ENCODE measurements around the gene RIPOR3. TPM values are rescaled to one million over a fixed set of nuclear protein-coding genes. Genes with fewer than 3 reads are reported as not detected.
"Not testable (repeated sequence)": the region's sequence is repeated elsewhere in the genome, so short reads cannot be mapped to it uniquely, and the experiment has no call there.

Gene RIPOR3
- total RNA-seq, 1 experiment from 2014 or later: 0.58 TPM

DNA sequence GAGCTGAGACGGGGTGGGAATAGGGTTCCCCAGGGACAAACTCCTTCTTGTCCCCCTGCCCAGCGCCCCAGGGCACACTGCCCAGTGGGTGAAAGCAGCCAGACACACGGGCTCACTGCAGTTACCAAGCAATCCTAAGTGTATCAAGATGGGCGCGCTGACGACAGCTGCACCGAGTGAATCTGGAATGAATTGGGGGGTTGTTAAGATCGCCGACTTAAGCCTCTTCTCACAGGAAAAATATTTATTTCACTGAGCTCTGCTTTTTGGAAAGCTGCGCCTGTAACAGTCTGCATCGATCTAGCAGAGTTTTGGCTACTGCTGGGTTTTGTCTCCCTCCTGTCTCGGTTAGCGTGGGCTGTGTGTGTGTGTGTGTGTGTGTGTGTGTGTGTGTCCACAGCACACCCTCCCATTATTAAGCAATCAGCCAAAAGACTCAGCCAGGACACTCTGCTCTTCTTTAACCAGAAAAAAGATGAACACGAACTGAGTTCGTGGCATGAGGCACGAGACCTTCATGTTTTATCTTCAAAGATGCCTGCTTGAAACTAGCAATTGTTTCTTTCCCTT lies 35.9 kb downstream of the RIPOR3 start:
- DNase-seq (ENCODE audit: low spot score): no peak

DNA sequence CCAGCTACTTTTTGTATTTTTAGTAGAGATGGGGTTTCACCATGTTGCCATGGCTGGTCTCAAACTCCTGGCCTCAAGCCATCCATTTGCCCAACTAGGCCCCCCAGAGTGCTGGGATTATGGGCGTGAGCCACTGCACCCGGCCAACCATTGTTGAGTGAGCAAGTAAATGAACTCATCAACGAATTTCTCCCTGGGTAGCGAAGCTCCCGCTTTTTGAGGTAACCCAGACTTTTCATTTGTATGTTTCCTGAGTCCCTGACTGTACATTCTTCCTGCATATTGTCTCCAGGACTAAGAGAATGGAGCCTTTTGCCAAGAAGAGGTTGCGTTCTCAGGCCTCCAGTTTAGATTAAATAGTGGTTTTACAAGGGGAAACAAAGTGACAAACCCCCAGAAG lies 36.4 kb downstream of the RIPOR3 start:
- no peak for DNase-seq (ENCODE audit: low spot score)

DNA sequence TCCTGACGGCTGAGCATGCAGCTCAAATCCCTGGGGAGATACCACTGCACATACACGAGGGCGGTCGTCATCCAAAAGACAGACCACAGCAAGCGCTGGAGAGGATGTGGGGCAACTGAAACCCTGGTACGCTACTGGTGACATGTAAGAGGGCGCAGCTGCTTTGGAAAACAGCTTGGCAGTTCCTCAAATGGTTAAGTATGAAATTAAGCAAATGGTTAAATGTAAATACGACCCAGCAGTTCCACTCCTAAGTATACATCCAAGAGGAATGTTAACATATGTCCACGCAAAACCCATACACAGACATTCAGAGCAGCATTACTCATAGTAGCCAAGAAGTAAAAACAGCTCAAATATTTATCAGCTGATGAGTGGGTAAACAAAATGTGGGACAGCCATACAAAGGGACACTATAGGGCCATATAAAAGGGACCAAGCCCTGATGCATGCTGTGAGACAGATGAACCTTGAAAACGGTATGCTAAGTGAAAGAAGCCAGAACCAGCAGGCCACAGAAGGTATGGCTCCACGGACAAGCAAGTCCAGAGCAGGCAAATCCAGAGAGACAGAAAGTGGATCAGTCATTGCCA lies 38.5 kb downstream of the RIPOR3 start:
- DNase-seq (ENCODE audit: low spot score): no peak

DNA sequence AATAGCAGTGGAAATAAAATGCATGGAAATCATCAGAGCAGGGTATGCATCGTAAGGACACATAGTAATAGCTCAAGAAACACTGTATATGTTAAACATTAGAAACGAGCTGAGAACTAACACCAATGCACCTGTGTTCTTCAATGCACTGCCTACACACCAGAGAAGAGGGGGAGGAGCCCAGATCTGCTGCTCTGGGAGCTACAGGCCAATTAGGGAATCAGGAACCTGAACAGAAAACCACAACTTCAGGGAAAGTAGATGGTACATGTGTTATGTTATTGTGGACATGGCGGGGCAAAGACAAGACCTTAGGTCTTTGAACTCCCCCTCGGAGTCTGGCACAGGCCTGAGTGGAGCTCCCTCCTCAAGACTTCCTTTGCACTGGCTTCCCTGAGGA lies 39.7 kb downstream of the RIPOR3 start:
- no peak for DNase-seq (ENCODE audit: low spot score)

DNA sequence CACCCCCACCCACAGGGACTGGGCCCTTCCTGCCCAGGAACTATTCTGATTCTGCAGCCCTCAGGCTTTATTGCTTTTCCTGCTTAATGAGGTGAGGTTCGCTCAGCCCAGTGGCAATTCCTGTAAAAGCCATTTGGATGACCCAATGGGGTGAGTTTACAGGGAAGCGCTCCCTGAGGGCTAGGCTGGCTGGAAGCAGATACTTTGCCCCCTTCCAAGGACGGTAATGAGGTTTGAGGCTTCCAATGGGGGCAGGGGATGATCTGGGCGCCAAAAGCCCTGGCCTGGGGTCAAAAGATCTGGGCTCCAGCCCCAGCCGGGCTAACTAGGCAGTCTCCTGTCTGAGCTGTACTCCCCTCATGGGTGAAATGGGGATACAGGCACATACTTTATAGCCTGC lies 41.8 kb downstream of the RIPOR3 start:
- no peak for DNase-seq (ENCODE audit: low spot score)

- DNase-seq (ENCODE audit: low spot score): no peak
Observed at GRCh38 chr20:50648651-50649050, 42.7 kb downstream of the RIPOR3 start.

DNA sequence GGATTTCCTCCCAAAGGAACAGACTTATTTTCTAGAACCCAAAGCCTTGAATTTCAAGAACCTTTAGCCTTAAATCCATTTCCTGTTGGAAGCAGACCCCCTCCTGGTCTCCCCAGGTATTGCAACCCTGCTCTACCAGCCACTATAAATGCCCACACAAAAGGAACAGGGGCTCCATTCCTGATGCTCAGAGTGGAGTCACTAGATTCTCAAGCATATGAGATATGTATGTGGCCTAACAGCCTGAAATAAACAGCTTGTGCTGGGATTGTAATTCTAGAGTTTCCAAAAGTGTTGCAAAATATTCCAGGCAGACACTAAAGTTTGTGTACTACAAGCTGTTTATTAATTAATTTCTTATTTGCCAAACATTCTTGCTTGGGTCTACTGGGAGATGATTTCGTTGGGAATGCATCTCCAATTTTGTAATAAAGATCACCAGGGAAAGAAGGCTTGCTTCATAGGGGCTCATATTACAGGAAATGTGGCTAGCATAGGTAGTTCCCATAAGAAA lies 44.8 kb downstream of the RIPOR3 start:
- DNase-seq (ENCODE audit: low spot score): no peak

DNA sequence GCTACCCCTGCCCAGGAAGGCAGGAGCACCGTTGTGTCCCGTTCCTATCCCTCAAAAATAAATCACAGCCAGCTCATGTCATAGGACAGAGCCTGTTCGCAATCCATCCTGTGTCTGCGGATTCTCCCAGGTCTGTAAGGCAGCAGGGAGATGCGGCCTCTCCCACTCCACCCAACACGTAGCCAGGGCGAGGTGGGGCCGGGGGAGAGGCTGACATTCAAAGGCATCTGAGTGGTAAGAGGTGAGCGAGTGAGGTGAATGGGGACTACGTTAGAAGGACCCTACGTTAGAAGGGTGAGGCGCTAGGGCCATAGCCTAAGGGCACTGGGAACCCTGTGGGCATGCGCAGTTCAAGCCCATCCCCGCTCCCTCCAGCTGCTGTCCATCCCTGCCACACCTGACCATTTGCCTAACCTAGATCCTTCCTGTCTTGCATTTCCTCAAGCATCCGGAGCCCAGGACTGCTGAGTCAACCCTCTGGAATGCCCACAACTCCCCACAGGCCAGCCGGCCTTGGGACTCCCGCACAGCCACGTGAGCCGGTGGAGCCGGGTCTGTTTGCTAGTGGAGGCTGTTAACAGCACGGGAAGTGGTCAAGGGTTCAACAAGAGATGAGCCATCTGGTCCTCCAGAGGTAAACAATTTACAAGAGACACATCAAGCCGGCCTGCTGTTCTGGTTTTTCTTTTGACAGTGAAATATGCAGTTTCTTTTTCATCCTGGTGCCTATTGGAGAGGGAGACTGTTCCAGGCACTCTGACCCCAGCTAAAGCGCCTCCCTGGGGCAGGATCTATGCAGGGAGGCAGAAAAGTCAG lies 45.9 kb downstream of the RIPOR3 start:
- DNase-seq (ENCODE audit: low spot score): peak; percentile 99

DNA sequence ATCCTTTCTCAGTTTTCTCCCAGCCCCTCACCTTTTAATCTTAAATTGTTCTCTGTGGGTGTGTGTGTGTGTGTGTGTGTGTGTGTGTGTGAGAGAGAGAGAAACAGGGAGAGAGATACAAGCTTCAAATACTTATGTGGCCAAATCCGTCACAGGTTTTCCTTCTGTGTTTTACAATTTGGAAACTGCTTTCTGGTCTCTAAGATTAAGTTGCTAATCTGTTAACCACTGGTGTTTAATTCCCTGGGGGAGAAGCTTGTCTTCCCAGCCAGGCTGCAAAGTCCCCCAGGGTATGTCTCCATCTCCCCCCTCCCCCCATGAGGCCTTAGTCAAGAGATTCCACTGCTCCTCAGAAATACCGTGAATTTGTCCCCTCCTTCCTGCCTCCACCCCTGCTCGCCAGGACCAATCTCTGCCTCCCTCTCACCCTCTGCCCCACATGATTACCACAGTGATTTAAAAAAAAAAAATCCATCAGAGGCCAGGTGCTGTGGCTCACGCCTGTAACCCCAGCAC lies 49.0 kb downstream of the RIPOR3 start:
- DNase-seq (ENCODE audit: low spot score): peak; percentile 63

- not testable (repeated sequence) for DNase-seq (ENCODE audit: low spot score)
Observed at GRCh38 chr20:50641625-50642287, 49.6 kb downstream of the RIPOR3 start.

DNA sequence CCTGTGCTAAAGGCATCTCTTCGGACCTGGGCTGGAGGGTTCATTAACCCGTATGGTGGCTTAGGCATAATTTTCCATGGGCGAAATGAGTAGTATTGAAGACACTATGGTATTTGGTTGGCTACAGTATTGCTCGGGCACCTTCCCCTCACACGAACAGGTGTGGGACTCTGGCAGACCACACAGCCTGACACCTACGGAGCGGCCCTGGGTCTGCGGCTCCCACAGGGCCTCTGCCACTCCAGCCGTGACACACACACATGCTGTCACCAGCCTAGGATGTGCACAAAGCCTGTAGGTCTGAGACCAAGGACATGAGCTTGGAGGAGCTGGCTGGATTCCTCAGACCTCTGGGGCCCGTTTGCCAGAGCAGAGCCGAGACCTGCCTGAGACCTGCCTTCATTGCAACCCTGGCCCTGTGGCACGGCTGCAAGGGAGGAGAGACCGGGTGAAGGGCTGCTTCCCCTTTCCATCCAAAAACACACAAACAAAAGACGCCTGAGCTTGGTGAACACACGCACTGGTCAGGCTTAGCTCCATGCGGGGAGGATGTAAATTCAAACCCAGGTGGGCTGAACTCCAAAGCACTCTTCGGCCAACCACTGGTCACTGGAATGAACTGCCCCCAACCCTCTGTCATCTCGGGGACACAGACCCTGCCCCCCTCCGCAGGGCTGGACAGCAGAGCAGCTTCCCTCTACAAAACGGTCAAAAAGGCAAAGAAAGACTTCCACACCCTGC lies 51.2 kb downstream of the RIPOR3 start:
- not testable (repeated sequence) for DNase-seq (ENCODE audit: low spot score)

DNA sequence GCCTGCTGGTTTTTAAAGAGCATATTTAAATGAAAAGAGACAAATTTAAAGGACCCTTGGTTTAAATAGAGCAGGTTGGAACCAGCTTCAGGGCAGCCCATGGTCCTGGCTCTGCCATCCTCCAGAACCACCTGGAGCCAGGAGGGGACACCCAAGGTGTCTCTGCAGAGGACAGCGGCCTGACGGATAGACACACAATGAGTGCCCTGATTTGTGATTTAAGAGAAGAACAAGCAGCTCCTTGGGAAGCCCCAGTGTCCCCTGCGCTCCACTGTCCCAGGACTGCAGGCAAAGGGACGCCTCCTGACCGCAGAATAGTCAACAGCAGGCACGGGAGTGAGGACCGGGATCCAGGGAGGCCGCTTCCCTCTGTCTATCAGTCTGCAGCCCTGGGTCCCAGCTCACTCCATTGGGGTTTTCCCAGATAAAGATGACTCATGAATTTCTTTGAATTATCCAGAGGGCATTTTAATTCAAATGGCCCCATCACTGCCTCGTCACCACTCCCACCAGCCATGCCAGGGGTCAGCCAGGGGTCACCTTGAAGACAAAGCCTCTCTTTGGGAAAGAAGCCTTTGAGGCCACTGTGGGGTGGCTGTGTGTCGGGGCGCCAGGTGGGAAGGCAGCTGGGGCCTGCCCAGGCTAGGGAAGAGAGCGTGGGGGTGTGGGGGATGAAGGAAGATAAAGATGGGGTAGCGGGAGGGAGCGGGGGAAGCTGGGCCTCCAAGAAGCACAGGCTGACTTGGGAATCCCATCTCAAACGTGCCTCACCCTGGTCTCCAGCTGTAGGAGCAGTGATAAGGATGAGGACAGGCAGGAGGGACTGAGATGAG lies 53.1 kb downstream of the RIPOR3 start:
- peak; percentile 73 for DNase-seq (ENCODE audit: low spot score)

GRCh38 chr20:50636601-50637540 lies 54.5 kb downstream of the RIPOR3 start:
- peak; percentile 73 for DNase-seq (ENCODE audit: low spot score)

- peak; percentile 83 for DNase-seq (ENCODE audit: low spot score)
Observed at GRCh38 chr20:50635676-50636600, 55.4 kb downstream of the RIPOR3 start.

GRCh38 chr20:50635014-50635557 lies 56.3 kb downstream of the RIPOR3 start:
- DNase-seq (ENCODE audit: low spot score): no peak

DNA sequence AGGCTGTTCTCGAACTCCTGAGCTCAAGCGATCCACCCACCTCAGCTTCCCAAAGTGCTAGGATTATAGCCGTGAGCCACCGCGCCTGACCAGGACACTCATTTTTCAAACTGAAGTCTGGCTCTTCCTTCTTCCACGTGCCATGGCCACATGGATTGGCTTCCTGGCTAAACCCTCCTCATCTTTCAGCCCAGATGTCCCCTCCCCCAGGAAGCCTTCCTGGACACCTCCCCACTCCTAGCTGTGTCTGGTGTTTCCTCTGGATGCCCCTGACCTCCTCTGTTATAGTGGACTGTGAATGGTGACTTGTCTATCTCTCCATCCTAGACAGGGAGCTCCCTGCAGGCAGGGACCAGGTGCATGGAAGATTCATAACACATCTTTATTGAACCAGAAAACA lies 57.2 kb downstream of the RIPOR3 start:
- DNase-seq (ENCODE audit: low spot score): no peak

DNA sequence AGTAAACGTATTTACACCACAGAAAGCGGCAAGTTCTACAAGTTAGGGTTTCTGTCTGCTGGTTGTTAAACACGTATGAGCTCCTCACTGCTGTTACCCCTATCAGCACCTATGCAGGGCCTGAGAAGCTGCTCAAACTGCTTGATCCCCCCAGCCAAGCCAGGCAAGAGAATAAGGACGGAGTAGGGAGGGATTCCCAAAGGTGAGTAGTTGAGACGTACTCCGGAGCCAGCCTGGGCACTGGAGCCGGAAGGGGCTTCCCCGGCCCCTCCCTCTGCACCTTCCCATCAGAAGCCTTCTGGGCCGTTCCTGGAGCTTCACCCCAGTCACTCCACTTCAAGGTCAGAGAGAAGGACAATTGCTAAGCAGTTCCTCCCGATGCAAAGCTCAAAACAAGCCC lies 58.0 kb downstream of the RIPOR3 start:
- DNase-seq (ENCODE audit: low spot score): no peak

DNA sequence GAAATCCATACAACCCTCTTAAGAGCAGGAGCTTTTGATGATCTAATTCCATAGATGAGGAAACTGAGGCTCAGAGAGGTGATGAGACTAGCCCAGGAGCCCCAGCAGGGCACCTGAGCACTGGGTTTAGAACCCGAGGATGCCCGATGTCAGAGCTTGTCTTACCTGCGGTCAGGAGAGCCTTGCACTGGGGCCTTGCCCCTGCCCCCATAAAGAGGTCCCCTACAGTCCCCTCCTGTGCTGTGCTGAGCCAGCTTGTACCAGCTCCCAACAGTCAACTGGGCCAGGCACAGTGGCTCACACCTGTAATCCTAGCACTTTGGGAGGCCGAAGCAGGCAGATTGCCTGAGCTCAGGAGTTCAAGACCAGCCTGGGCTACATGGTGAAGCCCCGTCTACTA lies 58.6 kb downstream of the RIPOR3 start:
- DNase-seq (ENCODE audit: low spot score): no peak

All from H4 (cell line).